K562 (cell line): Measurements from ENCODE around the gene TLR1. TPM values are rescaled to one million over a fixed set of nuclear protein-coding genes. Genes with fewer than 3 reads are reported as not detected.

ENCODE experiments used
- ATAC-seq: fragments of 200-7000 bp; cut with Tn5 transposase; 3 replicates; pipeline ENCODE4 v1.9.1; 2020; ENCODE audit warnings: moderate library complexity
- BruUV-seq: library from RNA; stranded (reverse); fragments of 400-500 nt; replicated peaks from 2 replicates; lab custom pipeline; 2021; lab: Mats Ljungman, UMichigan
- CTCF ChIA-PET: fragments of 300-600 bp; formaldehyde crosslinking; extraction: SDS; loops from one replicate; lab custom pipeline; 2021; ENCODE audit warnings: low intra/inter-chr PET ratio; lab: Yijun Ruan, JAX
- POLR2A ChIA-PET: fragments of 300-600, 350-650 bp; sonication (Branson Sonifier 250); formaldehyde crosslinking; extraction: SDS; loops from one replicate; lab custom pipeline; 2021; ENCODE audit warnings: antibody characterized with exemption, inconsistent platforms; lab: Yijun Ruan, JAX
- DNase-seq, 4 experiments: peaks; one replicate each; pipeline versions ENCODE4 v3.0.0 to v3.0.0-alpha.2; 2011 to 2018; ENCODE audit warnings: low spot score in 3 of 4, mixed read lengths in 3 of 4; ENCODE audit errors: extremely low read depth in 1 of 4
- FAIRE-seq: peaks from 2 replicates; lab custom pipeline; 2011; peaks lifted over from hg19 to GRCh38; lab: Jason Lieb, UNC
- H2AFZ ChIP-seq: 2 replicates; pipeline ENCODE4 v1.6.0; 2011; ENCODE audit warnings: low read depth, low read length, control low read depth, inconsistent platforms
- H3K27ac ChIP-seq: fragments of 200-600 bp; 3 replicates; pipeline ENCODE4 v1.8.0; 2011; ENCODE audit warnings: low read depth, mild to moderate bottlenecking, control low read depth, inconsistent platforms, low read length, moderate library complexity, mixed read lengths; ENCODE audit errors: extremely low read depth
- H3K27me3 ChIP-seq, 2 experiments: fragments of 300-600 bp in 1 of 2; 2 replicates in 1 of 2; 3 replicates in 1 of 2; pipeline versions ENCODE4 v1.6.0 to v1.8.0; 2011; ENCODE audit warnings: inconsistent platforms in 2 of 2, low read length in 2 of 2, mild to moderate bottlenecking in 1 of 2, mixed read lengths in 1 of 2, moderate library complexity in 1 of 2; ENCODE audit not compliant: control insufficient read depth in 2 of 2, insufficient read depth in 2 of 2
- H3K36me3 ChIP-seq: fragments of 300-600 bp; 3 replicates; pipeline ENCODE4 v1.8.0; 2011; ENCODE audit warnings: mild to moderate bottlenecking, low read length, inconsistent platforms; ENCODE audit not compliant: control insufficient read depth, insufficient read depth
- H3K4me1 ChIP-seq, 2 experiments: fragments of 200-600 bp in 1 of 2; replicated peaks in 1 of 2; 2 replicates in 1 of 2; 3 replicates in 1 of 2; pipeline versions ENCODE4 v1.5.1 to v1.8.0; 2011; ENCODE audit warnings: inconsistent platforms in 2 of 2, low read length in 2 of 2, mild to moderate bottlenecking in 1 of 2, mixed read lengths in 1 of 2, moderate library complexity in 1 of 2; ENCODE audit not compliant: control insufficient read depth in 2 of 2, insufficient read depth in 2 of 2
- H3K4me2 ChIP-seq: 2 replicates; pipeline ENCODE4 v1.6.1; 2011; ENCODE audit warnings: low read length, control low read depth, inconsistent platforms, mixed read lengths; ENCODE audit not compliant: insufficient read depth
- H3K4me3 ChIP-seq: fragments of 200-600 bp; sonication (generic), shearing (Covaris generic); 2 replicates; pipeline ENCODE4 v1.5.1; 2016; ENCODE audit warnings: control low read depth, inconsistent platforms
- H3K79me2 ChIP-seq: fragments of 200-600 bp; 3 replicates; pipeline ENCODE4 v1.8.0; 2011; ENCODE audit warnings: low read length, inconsistent platforms; ENCODE audit not compliant: control insufficient read depth, insufficient read depth
- H3K9ac ChIP-seq, 2 experiments: 2 replicates each; pipeline versions ENCODE4 v1.6.0 to v1.6.1; 2011; ENCODE audit warnings: low read depth in 2 of 2, low read length in 2 of 2, control low read depth in 1 of 2, inconsistent platforms in 1 of 2, mild to moderate bottlenecking in 1 of 2, mixed read lengths in 1 of 2; ENCODE audit not compliant: insufficient read depth in 1 of 2
- H3K9me1 ChIP-seq: one replicate; pipeline ENCODE4 v1.6.0; 2011; ENCODE audit warnings: inconsistent platforms, mild to moderate bottlenecking, low read length, moderate library complexity; ENCODE audit not compliant: control insufficient read depth, insufficient read depth
- H3K9me3 ChIP-seq: replicated peaks from 2 replicates; pipeline ENCODE4 v1.5.1; 2011; ENCODE audit warnings: low read depth, low read length, inconsistent platforms; ENCODE audit not compliant: control insufficient read depth, insufficient read depth
- H4K20me1 ChIP-seq: replicated peaks from 2 replicates; pipeline ENCODE4 v1.6.1; 2011; ENCODE audit warnings: low read length, inconsistent platforms, mixed read lengths; ENCODE audit not compliant: control insufficient read depth, insufficient read depth
- TFE3 ChIP-seq: fragments of 450-650 bp; formaldehyde crosslinking; IDR thresholded peaks from 2 replicates; pipeline ENCODE4 v1.4.0; 2020; ENCODE audit warnings: mild to moderate bottlenecking, mixed read lengths
- WGBS: fragments of 100-300 bp; shearing (Covaris generic); methylation state at CpG from one replicate; pipeline ENCODE4 v1.1.6; 2016; ENCODE audit warnings: low coverage, mixed read lengths; ENCODE audit not compliant: insufficient coverage; ENCODE audit errors: missing lambda C conversion rate; 5-methylcytosine and 5-hydroxymethylcytosine counted together
- in situ Hi-C: fragments of 300-500 bp; cut with MboI; formaldehyde crosslinking; loops from 4 replicates; pipeline ENCODE4 v1.15.0; 2018; ENCODE audit warnings: inconsistent platforms, mixed read lengths
- intact Hi-C: fragments of 100-400 bp; cut with micrococcal nuclease; formaldehyde crosslinking; loops from 2 replicates; pipeline ENCODE4 v1.14.2; 2022
- polyA plus RNA-seq, 8 experiments: library from polyadenylated mRNA; depleted of rRNA in 4 of 8; stranded (reverse) in 5 of 8; unstranded in 3 of 8; fragments of >200 nt; fragmentation: Nextera tagmentation in 2 of 8; fragmentation: Illumina TruSeq in 1 of 8; extraction: Ambion mirVana in 2 of 8; extraction: Trizol in 1 of 8; gene quantifications; 2 replicates each; pipeline versions ENCODE4 v1.2.1 to v1.2.3, GENCODE V29; 2011 to 2014; ENCODE audit warnings: inconsistent platforms in 1 of 8, missing spikeins in 1 of 8
- total RNA-seq, 7 experiments: library from RNA; depleted of rRNA in 6 of 7; stranded (reverse); fragments of >200 nt in 6 of 7; fragmentation: Illumina TruSeq in 2 of 7; extraction: Trizol in 2 of 7; gene quantifications; 2 replicates each; pipeline versions ENCODE4 v1.2.1 to v1.2.3, GENCODE V29; 2011 to 2021; ENCODE audit warnings: low replicate concordance in 1 of 7
- TF ChIP-seq, protein P1 (sequence below): fragments of 200-800 bp; sonication (Bioruptor generic); IDR thresholded peaks from 2 replicates; pipeline ENCODE4 v1.6.1; 2017; ENCODE audit warnings: missing genetic modification characterization, missing compliant biosample characterization

TLR1 gene
- total and polyA plus RNA-seq, 9 of the 15 experiments (the other 6 are each of a cell fraction or from before 2014, with no cell fraction given), result 0.11 to 0.49 (median 0.29) TPM

- intact Hi-C loops (no loop called here), in situ Hi-C loops (no loop called here)
- 42% methylated on average over 12 of the region's 27 CpGs for WGBS
- Histone ChIP-seq H3K9ac (no peak overlapping the region), H3K27ac (no peak overlapping the region), H3K9me3 (peaks cover 2% of the 10 kb centered on the region), H3K36me3 (no peaks in the 10 kb centered on the region), H2AFZ (peak overlapping the region; percentile 54; the same call in 1 of the 2 replicates), H3K4me3 (no peak overlapping the region), H3K9me1 (no peaks in the 10 kb centered on the region), H3K4me1 (peaks cover 0 to 5% of the 10 kb centered on the region in 2 experiments; a peak in 1 of 5 replicates), H4K20me1 (no peaks in the 10 kb centered on the region), H3K27me3 (peaks cover 6 to 16% of the 10 kb centered on the region in 2 experiments; a peak in 3 of 5 replicates), H3K4me2 (no peak overlapping the region), H3K79me2 (no peaks in the 10 kb centered on the region)
- POLR2A ChIA-PET, result interaction anchor here (0.9 kb wide), 1 partner anchor 10 kb away, joined by 3 read pairs; no protein-coding TSS in a partner anchor
- CTCF ChIA-PET, result no interaction called here
- BruUV-seq, result no TSS peak
- peak in 1 of 4 experiments; percentile 4 for DNase-seq
- TF ChIP-seq TFE3 (CRISPR knock-in tag), result no peak
- TF ChIP-seq, protein P1, sequence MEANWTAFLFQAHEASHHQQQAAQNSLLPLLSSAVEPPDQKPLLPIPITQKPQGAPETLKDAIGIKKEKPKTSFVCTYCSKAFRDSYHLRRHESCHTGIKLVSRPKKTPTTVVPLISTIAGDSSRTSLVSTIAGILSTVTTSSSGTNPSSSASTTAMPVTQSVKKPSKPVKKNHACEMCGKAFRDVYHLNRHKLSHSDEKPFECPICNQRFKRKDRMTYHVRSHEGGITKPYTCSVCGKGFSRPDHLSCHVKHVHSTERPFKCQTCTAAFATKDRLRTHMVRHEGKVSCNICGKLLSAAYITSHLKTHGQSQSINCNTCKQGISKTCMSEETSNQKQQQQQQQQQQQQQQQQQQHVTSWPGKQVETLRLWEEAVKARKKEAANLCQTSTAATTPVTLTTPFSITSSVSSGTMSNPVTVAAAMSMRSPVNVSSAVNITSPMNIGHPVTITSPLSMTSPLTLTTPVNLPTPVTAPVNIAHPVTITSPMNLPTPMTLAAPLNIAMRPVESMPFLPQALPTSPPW (CRISPR knock-in tag), result peak; percentile 48
- no peak for FAIRE-seq
- ATAC-seq, result no peak
Observed at GRCh38 chr4:38823766-38824165, 19.2 kb upstream of the TLR1 start.
